Suppressor macrophage treated with lipopolysaccharide for 4 hours (primary cell): ENCODE measurements around the gene MAML3.

Source experiments
- DNase-seq: peaks from one replicate; pipeline ENCODE4 v3.0.0-alpha.2; 2020

The MAML3 gene

GRCh38 chr4:139916041-139916440, 237.9 kb downstream of the MAML3 start:
- no peak for DNase-seq

DNA sequence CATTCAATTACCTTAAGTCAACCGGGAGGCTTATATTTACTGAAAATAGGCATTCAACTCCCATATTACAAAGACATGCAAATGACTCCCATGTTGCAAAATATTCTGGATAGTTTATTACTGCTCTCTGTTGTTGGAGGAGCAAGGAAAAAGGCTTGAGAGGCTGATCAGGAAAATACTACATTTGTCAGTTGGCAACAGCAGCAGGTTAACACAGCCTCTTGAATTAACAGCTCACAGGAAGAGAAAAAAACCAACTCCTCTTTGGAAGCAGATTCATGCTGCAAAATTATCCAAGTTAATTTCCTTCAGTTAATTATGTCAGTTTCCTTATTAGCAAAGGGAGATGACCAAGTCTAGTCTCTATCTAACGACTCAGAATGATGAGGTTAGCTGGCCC, 238.9 kb downstream of the MAML3 start:
- DNase-seq, result no peak

DNA sequence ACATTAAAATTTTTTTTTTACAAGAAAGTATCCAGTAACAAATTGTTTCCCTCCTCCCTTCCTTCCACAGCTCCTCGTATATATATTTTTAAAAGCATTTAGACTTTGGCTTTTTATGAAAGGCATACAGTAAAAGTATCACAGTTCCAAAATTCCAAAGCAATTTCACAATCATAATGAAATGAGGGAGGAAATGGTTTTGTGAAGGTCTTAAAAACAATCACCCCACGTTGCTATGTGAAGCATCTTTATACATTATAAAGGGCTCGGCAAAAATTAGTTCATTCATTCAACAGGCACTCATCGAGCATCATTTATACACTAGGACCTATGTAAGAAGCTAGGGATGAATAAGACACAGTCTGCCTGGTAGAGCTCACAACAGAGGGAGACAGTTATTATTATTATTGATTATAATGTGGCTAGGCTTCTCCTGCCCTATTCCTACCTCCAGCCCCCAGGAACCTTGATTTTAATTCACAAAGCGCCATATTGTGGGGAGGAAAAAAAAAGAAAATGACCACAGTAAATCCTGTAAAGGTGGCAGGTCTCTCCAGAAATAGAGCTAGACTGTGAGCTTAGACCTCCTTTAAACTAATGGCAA, 239.9 kb downstream of the MAML3 start:
- DNase-seq, result no peak

DNA sequence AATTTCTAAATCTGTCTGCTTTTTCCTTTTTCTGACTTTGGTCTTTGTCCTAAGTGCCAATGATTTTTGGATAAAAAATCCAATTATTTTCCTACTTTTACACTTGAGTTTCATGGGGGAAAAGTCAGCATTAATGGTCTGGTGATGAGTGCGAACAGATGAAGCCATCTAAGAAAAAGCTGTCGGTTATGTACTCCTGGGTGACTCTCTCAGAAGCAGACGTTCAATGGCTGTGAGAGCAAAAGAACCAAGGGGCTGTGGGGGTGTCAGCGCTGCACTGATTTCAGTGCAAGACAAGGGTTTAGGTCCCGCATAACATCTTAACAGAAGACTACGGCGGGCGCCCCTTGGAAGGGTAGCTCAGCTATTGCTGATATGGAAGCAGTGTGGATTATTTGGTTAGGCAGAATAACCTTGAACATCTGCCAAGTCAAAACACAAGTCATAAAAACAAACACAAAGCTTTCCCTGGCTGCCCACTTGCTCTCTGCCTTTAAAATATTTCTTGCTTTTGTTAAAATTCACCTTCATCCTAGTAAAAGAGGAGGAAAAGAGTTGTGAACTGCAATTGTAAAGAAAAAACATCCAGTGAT, 240.5 kb downstream of the MAML3 start:
- DNase-seq, result no peak

- DNase-seq, result no peak
Measured at GRCh38 chr4:139912445-139912844, 241.5 kb downstream of the MAML3 start.

DNA sequence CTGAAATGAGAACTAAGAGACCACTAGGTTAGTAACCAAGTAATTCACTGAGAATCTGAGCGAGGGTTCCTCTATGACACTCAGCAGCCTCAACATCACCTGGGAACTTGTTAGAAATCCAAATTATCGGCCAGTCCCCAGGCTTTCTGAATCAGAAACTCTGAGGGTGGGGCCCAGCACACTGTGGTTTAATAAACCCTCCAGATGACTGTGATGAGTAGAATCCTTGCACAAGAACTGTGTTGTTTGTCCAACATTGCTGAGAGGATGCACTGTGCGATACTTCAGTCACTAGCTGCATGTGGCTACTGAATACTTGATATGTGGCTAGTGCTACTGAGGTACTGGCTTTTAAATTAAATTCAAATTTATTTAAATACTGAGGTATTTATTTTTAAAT, 243.9 kb downstream of the MAML3 start:
- DNase-seq, result no peak

- DNase-seq, result no peak
Measured at GRCh38 chr4:139908636-139909437, 245.1 kb downstream of the MAML3 start.

DNA sequence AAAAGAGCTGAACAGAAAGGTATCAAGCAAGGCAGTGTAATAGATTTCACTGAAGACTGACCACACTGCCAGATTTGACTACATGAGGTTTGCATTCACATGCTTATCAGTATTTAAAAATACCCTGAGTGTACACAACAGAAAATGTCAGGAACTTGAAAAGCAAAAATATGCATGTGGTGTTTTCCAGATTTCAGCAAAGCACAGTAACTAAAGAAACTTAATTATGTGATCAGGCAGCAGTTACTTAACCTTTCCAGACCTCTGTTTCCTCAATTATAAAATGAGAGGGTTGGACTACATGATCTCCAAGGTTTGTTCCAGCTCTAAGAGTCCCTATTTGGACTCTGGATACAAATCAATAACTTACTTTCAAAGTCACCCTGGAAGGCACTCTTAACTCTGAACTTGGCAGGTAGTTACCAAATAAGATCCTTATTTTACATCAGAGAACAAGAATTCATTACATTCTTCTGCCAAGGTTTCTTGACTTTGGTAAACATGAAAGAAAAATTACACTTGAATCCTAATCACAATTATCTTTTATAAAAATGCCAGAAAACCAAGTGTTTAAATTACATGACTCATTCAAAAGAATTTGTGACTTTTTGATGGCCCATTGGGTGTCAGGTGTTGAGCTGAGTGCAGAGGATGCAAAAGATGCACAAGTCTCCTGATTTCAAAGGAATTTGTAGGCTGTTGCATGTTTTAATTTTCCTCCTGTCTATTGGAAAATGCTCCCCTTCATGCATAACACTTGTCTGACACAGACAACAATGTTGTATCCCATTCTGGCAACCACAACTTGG, 246.8 kb downstream of the MAML3 start:
- no peak for DNase-seq

GRCh38 chr4:139905489-139905888, 248.5 kb downstream of the MAML3 start:
- no peak for DNase-seq

GRCh38 chr4:139904406-139904805, 249.6 kb downstream of the MAML3 start:
- DNase-seq, result no peak

DNA sequence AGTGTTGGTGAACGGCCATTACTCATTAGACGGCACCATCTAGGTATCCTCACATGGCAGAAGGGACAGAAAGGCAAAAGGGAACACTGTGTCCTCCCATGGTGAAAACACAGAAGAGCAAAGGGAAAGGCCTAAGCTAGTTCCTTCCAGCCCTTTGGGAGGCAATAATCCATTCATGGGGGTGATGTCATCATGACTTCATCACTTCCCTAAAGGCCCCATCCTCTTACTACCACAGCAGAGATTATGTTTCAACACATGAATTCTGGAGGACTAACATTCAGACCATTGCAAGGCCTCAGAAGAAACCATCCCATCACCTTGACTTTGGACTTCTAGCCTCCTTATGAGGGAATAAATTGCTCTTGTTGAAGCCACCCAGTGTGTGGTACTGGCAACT, 250.1 kb downstream of the MAML3 start:
- DNase-seq, result peak; percentile 85

DNA sequence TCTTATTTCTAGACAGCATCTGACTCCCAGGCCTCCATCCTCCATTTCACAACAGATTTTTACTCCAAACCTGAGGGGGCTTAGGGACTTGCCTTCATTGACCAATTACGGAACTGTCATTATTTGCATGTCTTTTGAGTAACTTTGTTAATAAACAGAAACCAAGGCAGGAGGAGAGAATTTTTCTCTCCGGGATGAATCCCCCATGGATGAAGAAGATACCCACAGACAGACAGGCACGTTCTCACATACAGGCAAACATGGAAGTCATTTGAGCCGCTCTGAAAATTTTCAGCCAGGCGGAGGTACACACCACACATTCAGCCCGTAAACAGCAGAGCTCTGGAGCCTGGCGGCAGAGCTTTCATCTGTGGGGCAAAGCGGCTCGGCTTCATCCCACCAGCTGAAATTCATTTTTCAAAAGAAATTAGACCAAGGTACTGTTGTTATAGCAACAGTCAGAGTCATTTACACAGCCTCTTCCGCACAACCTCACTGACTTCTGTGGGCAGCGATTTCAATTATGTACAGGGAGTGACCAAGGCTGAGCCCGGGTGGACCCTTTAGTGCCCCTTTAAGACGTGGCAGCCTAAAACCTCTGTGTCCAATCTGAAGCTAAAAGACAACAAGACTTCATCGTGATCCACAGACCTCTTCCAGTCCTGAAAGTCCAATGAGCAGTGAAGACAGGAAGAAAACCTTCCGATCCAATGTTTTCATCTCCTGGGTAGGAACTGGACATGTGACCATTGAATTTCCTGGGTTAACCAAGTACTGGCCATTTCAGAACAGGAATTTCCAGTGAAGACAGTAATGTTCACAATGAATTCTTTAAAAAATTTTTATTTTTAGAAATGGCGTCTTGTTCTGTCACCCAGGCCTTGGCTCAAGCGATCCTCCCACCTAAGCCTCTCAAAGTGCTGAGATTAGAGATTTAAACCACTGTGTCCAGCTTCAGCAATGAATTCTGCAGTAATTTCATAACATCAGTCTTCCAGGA, 251.4 kb downstream of the MAML3 start:
- no peak for DNase-seq

GRCh38 chr4:139901531-139902320, 252.3 kb downstream of the MAML3 start:
- no peak for DNase-seq

- DNase-seq, result peak; percentile 39
Measured at GRCh38 chr4:139900964-139901376, 253.0 kb downstream of the MAML3 start.

- no peak for DNase-seq
Measured at GRCh38 chr4:139899346-139899745, 254.6 kb downstream of the MAML3 start.

- DNase-seq, result peak; percentile 71
Measured at GRCh38 chr4:139898293-139898692, 255.7 kb downstream of the MAML3 start.

- DNase-seq, result no peak
Measured at GRCh38 chr4:139896091-139896604, 257.8 kb downstream of the MAML3 start.

DNA sequence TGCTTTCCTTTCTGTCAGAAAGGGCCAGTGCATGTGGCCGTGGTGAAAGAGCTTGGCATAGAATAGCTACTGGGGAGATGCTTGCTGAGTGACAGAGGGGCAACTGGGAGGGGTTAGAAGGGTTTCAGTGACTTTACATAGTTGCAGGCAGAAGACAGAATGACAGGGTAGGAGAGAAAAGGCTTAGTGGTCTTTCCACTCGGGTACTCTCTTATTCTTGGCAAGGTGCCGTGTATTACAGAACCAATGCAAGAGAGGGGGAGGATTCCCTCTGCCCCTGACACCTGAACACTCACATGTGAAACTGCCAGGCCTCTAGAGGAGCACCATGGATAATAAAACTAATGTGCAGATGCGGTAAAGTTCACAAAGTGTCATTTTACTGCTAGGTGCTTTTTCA, 260.2 kb downstream of the MAML3 start:
- no peak for DNase-seq

- DNase-seq, result no peak
Measured at GRCh38 chr4:139892973-139893736, 260.8 kb downstream of the MAML3 start.

- peak; percentile 90 for DNase-seq
Measured at GRCh38 chr4:139890816-139891215, 263.2 kb downstream of the MAML3 start.
